GM19467 (cell line): ENCODE measurements around the gene WASHC3.
A peak's percentile ranks its signal among the peaks of the same experiment; 100 is the strongest.
"Not testable (repeated sequence)": the region's sequence is repeated elsewhere in the genome, so short reads cannot be mapped to it uniquely, and the experiment has no call there.

Experiments used
- ATAC-seq: cut with Tn5 transposase; IDR thresholded peaks from one replicate; pipeline ENCODE4 v1.9.1; 2021; ENCODE audit warnings: mild to moderate bottlenecking, moderate library complexity; ENCODE audit not compliant: unreplicated experiment

WASHC3 gene

GRCh38 chr12:102051431-102051965 is 10.3 kb downstream of the WASHC3 start:
- ATAC-seq: no peak

GRCh38 chr12:102050660-102051430 is 10.9 kb downstream of the WASHC3 start:
- no peak for ATAC-seq

DNA sequence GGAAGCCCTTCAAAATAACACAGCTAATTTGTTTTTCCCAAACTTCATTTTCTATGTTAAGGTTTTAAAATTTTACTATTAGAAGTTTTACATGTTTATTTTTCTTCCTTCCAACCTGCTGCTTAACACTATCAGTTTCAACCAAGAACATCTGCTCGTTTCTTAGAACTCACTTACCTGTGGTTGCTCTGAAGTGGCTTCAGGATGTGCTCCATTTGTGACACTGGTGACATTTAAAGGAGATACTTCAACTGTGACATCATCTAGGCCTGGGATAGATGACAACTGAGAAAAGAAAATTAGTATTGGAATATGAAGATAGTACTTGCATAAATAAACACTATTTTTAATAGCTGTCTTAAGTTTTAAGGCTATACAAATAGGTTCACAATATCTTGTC is 17.9 kb downstream of the WASHC3 start:
- peak; percentile 67 for ATAC-seq

DNA sequence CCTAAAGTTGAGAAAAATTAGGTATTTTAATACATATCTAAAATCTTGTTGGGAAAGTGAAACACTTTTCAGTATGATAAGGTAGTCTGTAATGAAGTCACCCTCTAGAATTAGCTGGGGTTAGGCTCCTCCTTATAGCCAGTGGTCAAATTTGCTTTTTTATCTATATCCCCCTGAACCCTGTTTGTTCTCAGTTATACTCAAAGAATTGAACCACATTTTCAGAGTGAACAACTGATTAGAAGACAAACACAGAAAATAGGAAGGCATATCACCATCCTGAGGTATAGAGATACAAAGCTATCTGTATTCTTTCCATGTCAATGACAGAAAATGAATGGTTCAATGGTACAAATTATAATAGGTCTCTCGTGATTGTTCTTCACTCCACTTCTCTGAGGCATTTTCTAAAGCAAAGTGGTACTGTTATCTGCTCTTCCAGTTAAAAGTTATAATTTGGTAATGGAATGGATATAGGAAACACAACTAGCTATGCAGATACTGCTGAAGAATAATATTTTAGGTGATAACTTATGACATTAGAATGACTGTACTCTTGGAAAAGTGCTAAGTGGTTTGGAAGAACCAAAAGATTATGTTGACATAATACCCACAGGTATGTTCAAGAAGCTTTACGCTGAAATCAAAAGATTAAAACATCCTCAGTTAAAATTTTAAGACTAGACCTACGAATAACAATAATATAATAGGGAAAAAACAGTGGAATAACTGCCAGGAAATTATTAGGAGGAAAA is 27.6 kb downstream of the WASHC3 start:
- ATAC-seq: no peak

DNA sequence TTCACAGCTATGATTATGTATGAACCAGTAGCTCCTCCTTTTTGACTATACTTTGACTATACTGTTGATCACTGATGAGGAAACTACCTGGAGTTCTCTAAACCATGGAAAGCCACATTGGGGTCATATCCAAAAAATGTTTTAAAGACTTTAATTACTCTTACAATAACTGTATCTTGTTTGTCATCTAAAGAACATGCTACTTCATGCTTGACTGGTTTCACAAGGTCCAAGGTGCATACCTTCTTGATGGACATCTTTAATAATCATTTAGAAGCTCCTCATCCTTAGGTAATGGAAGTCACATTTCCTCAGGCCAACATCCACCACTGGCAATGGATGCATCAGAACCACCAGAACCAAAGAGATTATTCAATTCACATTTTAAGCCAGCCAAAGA is 29.9 kb downstream of the WASHC3 start:
- ATAC-seq: no peak

- ATAC-seq: no peak
These were observed 32.6 kb downstream of the WASHC3 start for GRCh38 chr12:102029141-102029540.

- no peak for ATAC-seq
These were observed 35.1 kb downstream of the WASHC3 start for GRCh38 chr12:102026728-102027127.

- no peak for ATAC-seq
These were observed 37.0 kb downstream of the WASHC3 start for GRCh38 chr12:102024765-102025164.

DNA sequence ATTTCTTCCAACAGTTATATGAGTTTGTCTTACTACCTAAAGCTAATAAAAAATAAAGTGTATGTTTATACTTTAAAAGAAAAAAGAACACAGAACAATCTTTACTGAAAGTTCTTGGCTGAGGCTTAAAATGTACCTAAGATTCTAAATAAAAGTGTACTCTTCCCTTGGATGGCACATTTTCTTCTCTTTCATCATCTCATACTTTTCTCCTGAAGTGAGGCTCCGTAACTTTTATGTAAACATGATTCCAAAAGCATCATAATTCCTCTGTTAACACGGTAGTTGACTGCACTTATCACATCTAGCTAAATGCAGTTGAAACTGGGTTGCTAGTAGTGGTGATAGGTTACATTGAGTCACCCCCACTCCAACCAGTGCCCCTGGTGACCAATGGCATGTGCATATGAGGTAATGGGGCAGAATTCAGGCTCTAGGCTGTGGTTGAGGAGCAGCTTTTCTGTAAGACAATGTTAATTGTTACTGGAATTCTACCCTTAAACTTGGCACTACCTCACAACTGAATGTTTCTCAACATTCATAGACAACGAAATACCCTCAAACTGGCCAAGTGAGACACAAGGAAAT is 38.4 kb downstream of the WASHC3 start:
- ATAC-seq: no peak

DNA sequence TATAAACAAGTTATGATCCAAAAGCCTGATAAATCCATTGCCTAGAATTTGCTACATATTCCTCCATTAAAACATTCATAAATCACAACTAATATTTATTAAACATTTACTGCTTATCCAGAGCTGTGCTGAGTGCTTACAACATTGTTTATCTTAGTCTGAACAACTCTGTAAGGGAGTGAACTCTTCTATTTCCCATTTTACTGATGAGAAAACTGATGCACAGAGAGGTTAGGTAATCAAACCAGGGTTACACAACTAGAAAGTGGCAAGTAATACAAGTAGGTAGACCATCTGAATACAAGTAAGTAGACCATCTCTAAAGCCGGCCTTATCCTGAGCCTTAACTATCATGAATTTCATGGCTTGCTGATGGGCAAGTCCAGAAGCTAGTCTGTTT is 39.5 kb downstream of the WASHC3 start:
- ATAC-seq: no peak

- no peak for ATAC-seq
These were observed 40.1 kb downstream of the WASHC3 start for GRCh38 chr12:102021540-102022246.

GRCh38 chr12:102018607-102019006 is 43.2 kb downstream of the WASHC3 start:
- not testable (repeated sequence) for ATAC-seq

DNA sequence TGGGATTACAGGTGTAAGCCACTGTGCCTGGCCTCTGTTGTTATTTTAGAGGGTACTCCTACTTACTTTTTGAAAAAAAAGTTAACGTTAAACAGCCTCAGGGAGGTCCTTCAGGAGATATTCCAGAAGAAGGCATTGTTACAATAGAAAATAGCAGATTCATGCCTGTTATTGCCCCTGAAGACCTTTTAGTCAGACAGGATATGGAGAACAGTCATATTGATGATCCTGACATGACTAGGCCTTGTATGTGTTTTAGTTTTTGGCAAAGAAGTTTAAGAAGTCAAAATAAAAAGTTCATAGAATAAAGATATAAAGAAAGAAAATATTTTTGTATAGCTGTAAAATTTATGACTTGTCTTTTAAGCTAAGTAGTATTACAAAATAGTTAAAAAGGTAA is 45.3 kb downstream of the WASHC3 start:
- no peak for ATAC-seq

DNA sequence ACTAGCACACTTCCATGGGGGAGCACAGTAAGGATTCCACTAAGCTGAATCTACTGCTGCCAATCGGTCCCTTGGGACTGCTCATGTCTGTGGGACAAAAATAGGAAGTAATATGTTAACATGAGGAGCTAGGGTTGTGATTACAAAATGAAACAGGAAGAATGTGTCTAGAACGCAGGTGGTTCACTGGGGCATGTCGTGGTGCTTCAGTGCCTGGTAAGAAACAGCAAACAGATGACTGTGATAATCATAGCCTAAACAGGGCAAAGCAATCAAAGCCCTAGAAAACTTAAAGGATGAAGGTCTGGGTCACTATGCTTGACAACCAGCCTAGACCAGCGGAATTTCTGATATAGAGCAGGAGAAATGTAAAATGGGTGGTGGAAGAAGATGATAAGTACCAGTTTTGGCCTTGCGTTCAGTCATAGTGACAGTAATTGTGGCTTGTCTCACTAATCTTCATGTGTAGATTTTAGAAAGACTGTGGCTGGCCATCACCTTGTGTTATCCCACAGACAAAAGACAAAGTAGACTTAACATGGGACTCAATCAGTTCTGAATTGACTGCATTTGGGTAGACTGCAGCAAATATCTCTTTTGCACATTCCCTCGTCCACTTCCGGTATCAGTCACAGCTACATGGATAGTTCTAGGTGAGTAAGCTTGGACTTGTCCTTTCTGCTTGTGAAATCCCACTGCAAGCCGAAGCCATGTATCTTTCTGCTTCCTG is 51.4 kb downstream of the WASHC3 start:
- peak; percentile 92 for ATAC-seq

DNA sequence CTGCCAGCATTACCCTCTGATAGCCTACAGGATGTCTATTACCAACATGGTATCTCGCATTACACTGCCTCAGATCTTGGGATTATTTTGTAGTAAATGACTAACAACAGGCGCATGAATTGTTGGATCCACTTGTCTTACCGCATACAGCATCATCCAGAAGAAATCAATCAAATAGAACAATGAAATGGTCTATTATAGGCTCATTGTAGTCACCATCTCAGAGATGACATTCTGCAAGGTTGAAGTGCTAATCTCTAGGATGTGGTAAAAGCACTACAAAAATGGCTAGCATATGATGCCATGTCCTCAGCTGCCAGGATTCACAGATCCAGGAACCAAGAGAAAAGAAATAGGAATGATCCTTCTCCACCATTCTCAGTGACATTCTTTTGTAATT is 52.0 kb downstream of the WASHC3 start:
- peak; percentile 3 for ATAC-seq

DNA sequence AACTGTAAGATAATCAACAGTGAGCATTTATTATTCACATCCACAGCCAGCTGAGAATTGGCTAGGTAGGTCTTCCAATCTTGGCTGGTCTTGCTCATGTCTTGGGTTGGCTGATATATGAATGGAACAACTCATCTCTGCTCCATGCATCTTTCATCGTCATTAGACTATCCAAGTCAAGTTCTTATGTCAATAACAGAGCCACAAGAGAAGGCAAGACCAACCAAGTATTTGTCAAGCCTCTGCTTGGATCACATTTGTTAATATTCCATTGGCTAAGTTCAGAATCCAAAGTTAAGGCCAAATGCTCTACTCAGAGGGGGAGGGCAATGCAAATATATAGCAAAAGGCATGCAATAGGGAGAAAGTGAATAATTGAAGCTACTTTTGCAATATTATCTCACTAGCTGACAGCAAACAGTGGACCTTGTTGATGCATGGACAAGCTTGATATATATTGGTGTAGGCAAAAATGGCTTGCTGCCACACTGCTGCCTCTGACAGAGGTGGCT is 53.1 kb downstream of the WASHC3 start:
- ATAC-seq: no peak

GRCh38 chr12:102005256-102005655 is 56.5 kb downstream of the WASHC3 start:
- ATAC-seq: no peak

DNA sequence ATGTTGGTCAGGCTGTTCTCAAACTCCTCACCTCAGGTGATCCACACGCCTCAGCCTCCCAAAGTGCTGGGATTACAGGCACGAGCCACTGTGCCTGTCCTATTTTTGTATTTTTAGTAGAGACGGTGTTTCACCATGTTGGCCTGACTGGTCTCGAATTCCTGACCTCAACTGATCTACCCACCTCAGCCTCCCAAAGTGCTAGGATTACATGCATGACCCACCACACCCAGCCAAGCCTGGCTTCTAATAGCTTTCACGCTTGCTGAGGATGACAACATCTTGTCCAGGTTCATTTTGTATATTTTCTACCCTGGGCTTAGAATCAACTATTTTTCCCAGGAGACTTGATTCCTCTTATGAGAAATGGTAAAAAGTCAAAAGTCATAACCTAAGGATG is 64.7 kb downstream of the WASHC3 start:
- no peak for ATAC-seq

- no peak for ATAC-seq
These were observed 66.1 kb downstream of the WASHC3 start for GRCh38 chr12:101995684-101996083.

DNA sequence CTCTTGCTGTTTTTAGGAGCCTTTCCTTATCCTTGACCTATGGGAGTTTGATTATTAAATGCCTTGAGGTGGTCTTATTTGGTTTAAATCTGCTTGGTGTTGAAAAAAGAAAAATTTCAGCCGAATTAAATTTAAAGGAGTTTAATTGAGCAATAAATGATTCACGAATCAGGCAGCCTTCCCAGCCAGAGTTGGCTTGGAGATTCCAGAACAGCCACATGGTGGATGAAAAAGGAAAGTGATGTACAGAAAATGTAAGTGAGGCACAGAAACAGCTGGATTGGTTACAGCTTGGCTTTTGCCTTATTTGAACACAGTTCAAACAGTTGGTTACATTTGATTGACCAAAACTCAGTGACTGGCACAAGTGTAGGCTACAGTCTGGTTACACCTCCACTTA is 69.7 kb downstream of the WASHC3 start:
- no peak for ATAC-seq
